OCI-LY7 (cell line): ENCODE data around the gene CAMSAP3. TPM values are rescaled to one million over a fixed set of nuclear protein-coding genes. Genes with fewer than 3 reads are reported as not detected.

Experiments used
- BruUV-seq: library from RNA; stranded (reverse); fragments of 400-500 nt; replicated peaks from 2 replicates; lab custom pipeline; 2021; lab: Mats Ljungman, UMichigan
- CTCF ChIA-PET: fragments of 300-600 bp; sonication (Branson Sonifier 250); formaldehyde crosslinking; loops from one replicate; lab custom pipeline; 2022; ENCODE audit warnings: antibody characterized with exemption; ENCODE audit not compliant: unreplicated experiment; lab: Charles Lee
- POLR2A ChIA-PET: fragments of 300-600 bp; sonication (Branson Sonifier 250); formaldehyde crosslinking; loops from one replicate; lab custom pipeline; 2022; ENCODE audit warnings: antibody characterized with exemption; lab: Charles Lee
- DNase-seq: peaks from one replicate; pipeline ENCODE4 v3.0.0-alpha.2; 2015; ENCODE audit warnings: low spot score
- H2AFZ ChIP-seq: fragments of 200-600 bp; sonication (generic), shearing (Covaris generic); 2 replicates; pipeline ENCODE4 v1.6.1; 2014; ENCODE audit warnings: mild to moderate bottlenecking, antibody characterized with exemption, low read length, moderate library complexity
- H3K27ac ChIP-seq: fragments of 200-600 bp; sonication (generic); 2 replicates; pipeline ENCODE4 v1.5.1; 2014; ENCODE audit warnings: mixed run types, low read depth, mild to moderate bottlenecking, moderate library complexity, low read length, inconsistent platforms; ENCODE audit not compliant: poor library complexity, severe bottlenecking
- H3K36me3 ChIP-seq: fragments of 200-600 bp; sonication (generic); 2 replicates; pipeline ENCODE4 v1.6.1; 2014; ENCODE audit warnings: mild to moderate bottlenecking, antibody characterized with exemption, low read length, moderate library complexity, mixed read lengths; ENCODE audit not compliant: insufficient read depth
- H3K4me1 ChIP-seq: fragments of 200-600 bp; sonication (generic); 2 replicates; pipeline ENCODE4 v1.5.1; 2014; ENCODE audit warnings: mild to moderate bottlenecking, low read length; ENCODE audit not compliant: insufficient read depth, poor library complexity, severe bottlenecking
- H3K4me2 ChIP-seq: fragments of 200-600 bp; sonication (generic); 2 replicates; pipeline ENCODE4 v1.6.1; 2014; ENCODE audit warnings: mild to moderate bottlenecking, low read length
- H3K4me3 ChIP-seq: fragments of 200-600 bp; sonication (generic); 2 replicates; pipeline ENCODE4 v1.5.1; 2014; ENCODE audit warnings: mild to moderate bottlenecking, low read depth, low read length; ENCODE audit not compliant: poor library complexity, severe bottlenecking
- H3K79me2 ChIP-seq: fragments of 200-600 bp; sonication (generic); 2 replicates; pipeline ENCODE4 v1.6.1; 2016; ENCODE audit warnings: low read depth, mild to moderate bottlenecking, low read length, moderate library complexity, mixed read lengths; ENCODE audit not compliant: insufficient read depth
- H3K9me2 ChIP-seq: fragments of 200-600 bp; sonication (generic); 2 replicates; pipeline ENCODE4 v1.6.1; 2016; ENCODE audit warnings: mild to moderate bottlenecking, low read length, mixed read lengths; ENCODE audit not compliant: insufficient read depth
- H3K9me3 ChIP-seq: fragments of 200-600 bp; sonication (generic); 2 replicates; pipeline ENCODE4 v1.6.1; 2014; ENCODE audit warnings: mild to moderate bottlenecking, mixed run types, low read length, mixed read lengths
- H4K20me1 ChIP-seq: fragments of 200-600 bp; sonication (generic); 2 replicates; pipeline ENCODE4 v1.6.1; 2014; ENCODE audit warnings: mild to moderate bottlenecking, antibody characterized with exemption, low read length, moderate library complexity, mixed read lengths; ENCODE audit not compliant: insufficient read depth
- EZH2phosphoT487 ChIP-seq: fragments of 200-600 bp; sonication (generic); IDR thresholded peaks from 2 replicates; pipeline ENCODE4 v1.6.1; 2018; ENCODE audit warnings: low read depth, borderline replicate concordance, mild to moderate bottlenecking, mixed run types, antibody characterized with exemption, low read length, moderate library complexity, mixed read lengths
- intact Hi-C: fragments of 100-400 bp; cut with micrococcal nuclease; formaldehyde crosslinking; loops from one replicate; pipeline ENCODE4 v1.10.0; 2022; ENCODE audit not compliant: unreplicated experiment
- total RNA-seq, 2 experiments: library from RNA; depleted of rRNA in 1 of 2; stranded (reverse); fragments of >200 nt in 1 of 2; shearing (Covaris generic) in 1 of 2; gene quantifications; 2 replicates each; pipeline ENCODE4 v1.2.3, GENCODE V29; 2014 to 2022
- TF ChIP-seq, protein P1 (sequence below): fragments of 200-600 bp; sonication (generic); conservative IDR thresholded peaks from 2 replicates; pipeline ENCODE4 v1.5.1; 2014; ENCODE audit warnings: mild to moderate bottlenecking, antibody characterized with exemption, low read length, moderate library complexity, mixed read lengths

The CAMSAP3 gene
- total RNA-seq, 2 experiments from 2014 or later = 1.6 to 1.9 TPM

DNA sequence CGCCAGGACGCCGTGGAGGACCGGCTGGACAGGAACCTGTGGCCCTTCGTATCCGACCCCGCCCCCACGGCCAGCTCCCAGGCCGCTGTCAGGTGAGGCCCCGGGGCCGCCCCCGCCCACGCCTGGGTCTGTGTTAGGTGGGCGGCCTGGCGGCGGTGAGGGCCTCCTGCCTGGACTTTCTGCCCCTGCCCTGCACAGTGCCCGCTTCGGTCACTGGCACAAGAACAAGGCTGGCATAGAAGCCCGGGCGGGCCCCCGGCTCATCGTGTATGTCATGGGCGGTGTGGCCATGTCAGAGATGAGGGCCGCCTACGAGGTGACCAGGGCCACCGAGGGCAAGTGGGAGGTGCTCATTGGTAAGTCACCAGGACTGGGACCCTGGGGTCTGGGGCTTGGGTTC lies 51.5 kb downstream of the CAMSAP3 start:
- ChIA-PET CTCF (no interaction called here), POLR2A (no interaction called here)
- intact Hi-C loops = no loop called here
- Histone ChIP-seq H3K4me2 (no peak overlapping the region), H3K79me2 (no peaks in the 10 kb centered on the region), H4K20me1 (no peaks in the 10 kb centered on the region), H3K9me2 (no peaks in the 10 kb centered on the region), H3K27ac (no peak overlapping the region), H2AFZ (no peak overlapping the region), H3K4me3 (no peak overlapping the region), H3K4me1 (peaks cover under 1% of the 10 kb centered on the region), H3K36me3 (no peaks in the 10 kb centered on the region), H3K9me3 (no peaks in the 10 kb centered on the region)
- TF ChIP-seq, protein P1, sequence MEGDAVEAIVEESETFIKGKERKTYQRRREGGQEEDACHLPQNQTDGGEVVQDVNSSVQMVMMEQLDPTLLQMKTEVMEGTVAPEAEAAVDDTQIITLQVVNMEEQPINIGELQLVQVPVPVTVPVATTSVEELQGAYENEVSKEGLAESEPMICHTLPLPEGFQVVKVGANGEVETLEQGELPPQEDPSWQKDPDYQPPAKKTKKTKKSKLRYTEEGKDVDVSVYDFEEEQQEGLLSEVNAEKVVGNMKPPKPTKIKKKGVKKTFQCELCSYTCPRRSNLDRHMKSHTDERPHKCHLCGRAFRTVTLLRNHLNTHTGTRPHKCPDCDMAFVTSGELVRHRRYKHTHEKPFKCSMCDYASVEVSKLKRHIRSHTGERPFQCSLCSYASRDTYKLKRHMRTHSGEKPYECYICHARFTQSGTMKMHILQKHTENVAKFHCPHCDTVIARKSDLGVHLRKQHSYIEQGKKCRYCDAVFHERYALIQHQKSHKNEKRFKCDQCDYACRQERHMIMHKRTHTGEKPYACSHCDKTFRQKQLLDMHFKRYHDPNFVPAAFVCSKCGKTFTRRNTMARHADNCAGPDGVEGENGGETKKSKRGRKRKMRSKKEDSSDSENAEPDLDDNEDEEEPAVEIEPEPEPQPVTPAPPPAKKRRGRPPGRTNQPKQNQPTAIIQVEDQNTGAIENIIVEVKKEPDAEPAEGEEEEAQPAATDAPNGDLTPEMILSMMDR = no peak
- TF ChIP-seq EZH2phosphoT487 = no peak
- no TSS peak for BruUV-seq
- DNase-seq = no peak

GRCh38 chr19:7648265-7649014 lies 52.8 kb downstream of the CAMSAP3 start:
- Histone ChIP-seq H3K9me3 (no peaks in the 10 kb centered on the region), H3K27ac (no peak overlapping the region), H3K4me1 (peaks cover 4% of the 10 kb centered on the region), H3K79me2 (no peaks in the 10 kb centered on the region), H3K9me2 (no peaks in the 10 kb centered on the region), H3K36me3 (no peaks in the 10 kb centered on the region), H3K4me2 (no peak overlapping the region), H3K4me3 (no peak overlapping the region), H4K20me1 (no peaks in the 10 kb centered on the region), H2AFZ (no peak overlapping the region)
- intact Hi-C loops = no loop called here
- no peak for TF ChIP-seq EZH2phosphoT487
- TF ChIP-seq, protein P1 = no peak
- POLR2A ChIA-PET = no interaction called here
- no peak for DNase-seq
- no TSS peak for BruUV-seq
- CTCF ChIA-PET = no interaction called here

DNA sequence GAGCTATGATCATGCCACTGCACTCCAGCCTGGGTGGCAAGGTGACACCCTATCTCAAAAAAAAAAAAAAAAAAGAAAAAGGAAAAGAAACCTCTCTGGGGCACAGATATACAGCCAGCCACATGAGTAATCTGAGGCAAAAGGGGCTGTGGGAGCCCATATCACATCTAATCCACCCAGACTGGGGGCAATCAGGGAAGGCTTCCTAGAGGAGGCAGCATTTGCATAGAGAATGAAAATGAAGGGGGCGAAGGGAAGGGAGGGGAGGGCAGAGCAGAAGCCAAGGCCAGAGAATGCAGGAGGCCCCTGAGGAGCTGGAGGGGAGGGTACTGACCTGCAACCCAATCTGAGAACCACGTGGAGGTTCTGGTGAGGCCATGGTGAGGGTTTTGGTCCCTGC lies 54.5 kb downstream of the CAMSAP3 start:
- Histone ChIP-seq H3K4me2 (no peak overlapping the region), H4K20me1 (no peaks in the 10 kb centered on the region), H3K27ac (no peak overlapping the region), H3K9me2 (no peaks in the 10 kb centered on the region), H3K4me3 (no peak overlapping the region), H2AFZ (no peak overlapping the region), H3K36me3 (no peaks in the 10 kb centered on the region), H3K9me3 (no peaks in the 10 kb centered on the region), H3K79me2 (no peaks in the 10 kb centered on the region), H3K4me1 (peaks cover 4% of the 10 kb centered on the region)
- POLR2A ChIA-PET = no interaction called here
- BruUV-seq = no TSS peak
- intact Hi-C loops = no loop called here
- CTCF ChIA-PET = no interaction called here
- TF ChIP-seq, protein P1 = no peak
- TF ChIP-seq EZH2phosphoT487 = no peak
- DNase-seq = no peak
